Large intestine (tissue), 3 donors: ENCODE data around the gene MCEE. TPM values are rescaled to one million over a fixed set of nuclear protein-coding genes. Genes with fewer than 3 reads are reported as not detected.
"Not testable (repeated sequence)": the region's sequence is repeated elsewhere in the genome, so short reads cannot be mapped to it uniquely, and the experiment has no call there.

Source experiments
- DNase-seq, 2 donors: peaks; one replicate each; pipeline versions ENCODE4 v3.0.0 to v3.0.0-alpha.2; 2013
- H3K27ac ChIP-seq: one replicate; pipeline ENCODE4 v1.5.1; 2013; ENCODE audit warnings: low read length
- H3K27me3 ChIP-seq: 2 replicates; pipeline ENCODE4 v1.6.1; 2013; ENCODE audit warnings: low read length; ENCODE audit not compliant: control insufficient read depth, insufficient read depth
- H3K36me3 ChIP-seq: 2 replicates; pipeline ENCODE4 v1.6.1; 2013; ENCODE audit warnings: low read length; ENCODE audit not compliant: control insufficient read depth, insufficient read depth
- H3K4me1 ChIP-seq: one replicate; pipeline ENCODE4 v1.6.1; 2013; ENCODE audit warnings: low read length; ENCODE audit not compliant: control insufficient read depth, insufficient read depth
- H3K4me3 ChIP-seq: one replicate; pipeline ENCODE4 v1.5.1; 2013; ENCODE audit warnings: low read length
- H3K9me3 ChIP-seq: one replicate; pipeline ENCODE4 v1.6.1; 2013; ENCODE audit warnings: mild to moderate bottlenecking, low read depth, low read length, moderate library complexity; ENCODE audit not compliant: control insufficient read depth
- WGBS: methylation state at CpG from one replicate; pipeline ENCODE4 v1.1.5; 2013; ENCODE audit warnings: low lambda C conversion rate; ENCODE audit not compliant: insufficient coverage; 5-methylcytosine and 5-hydroxymethylcytosine counted together
- polyA plus RNA-seq: library from polyadenylated mRNA; unstranded; fragments of 120-200 nt; gene quantifications from one replicate; pipeline ENCODE4 v1.2.1, GENCODE V29; 2013

MCEE gene
- polyA plus RNA-seq, 1 donor, result 26.0 TPM

- not testable (repeated sequence) for H3K9me3 ChIP-seq, H3K27ac ChIP-seq, H3K36me3 ChIP-seq, DNase-seq, H3K4me3 ChIP-seq, H3K4me1 ChIP-seq
- peaks cover 16% of the 10 kb centered on the region for H3K27me3 ChIP-seq
- no CpG with 5 or more reads among the region's 3 CpGs for WGBS
These were observed 46.7 kb downstream of the MCEE start for GRCh38 chr2:71083297-71083696.

- Histone ChIP-seq H3K27ac (no peak overlapping the region), H3K4me1 (no peaks in the 10 kb centered on the region), H3K4me3 (no peak overlapping the region), H3K36me3 (peaks cover 15% of the 10 kb centered on the region), H3K27me3 (peaks cover 16% of the 10 kb centered on the region), H3K9me3 (no peaks in the 10 kb centered on the region)
- no peak for DNase-seq
- no CpG with 5 or more reads among the region's 5 CpGs for WGBS
These were observed 47.4 kb downstream of the MCEE start for GRCh38 chr2:71082402-71083252.

- H3K4me1 ChIP-seq, result no peaks in the 10 kb centered on the region
- DNase-seq, result no peak
- no peak overlapping the region for H3K4me3 ChIP-seq
- no peaks in the 10 kb centered on the region for H3K27me3 ChIP-seq
- no peaks in the 10 kb centered on the region for H3K9me3 ChIP-seq
- peaks cover 52% of the 10 kb centered on the region for H3K36me3 ChIP-seq
- WGBS, result no CpG with 5 or more reads among the region's 3 CpGs
- no peak overlapping the region for H3K27ac ChIP-seq
These were observed 51.4 kb downstream of the MCEE start for GRCh38 chr2:71078624-71079023.

GRCh38 chr2:71074893-71075395, 55.1 kb downstream of the MCEE start:
- Histone ChIP-seq H3K27ac (no peak overlapping the region), H3K36me3 (peaks cover 86% of the 10 kb centered on the region), H3K4me3 (no peak overlapping the region), H3K4me1 (no peaks in the 10 kb centered on the region), H3K9me3 (no peaks in the 10 kb centered on the region), H3K27me3 (no peaks in the 10 kb centered on the region)
- no peak for DNase-seq
- no CpG with 5 or more reads among the region's 2 CpGs for WGBS

GRCh38 chr2:71073475-71073874, 56.6 kb downstream of the MCEE start:
- WGBS, result no CpG with 5 or more reads among the region's 8 CpGs

GRCh38 chr2:71072492-71072891, 57.5 kb downstream of the MCEE start:
- no peak overlapping the region for H3K4me3 ChIP-seq
- H3K27me3 ChIP-seq, result no peaks in the 10 kb centered on the region
- H3K4me1 ChIP-seq, result peaks cover 4% of the 10 kb centered on the region
- peaks cover 70% of the 10 kb centered on the region for H3K36me3 ChIP-seq
- DNase-seq, result no peak
- H3K9me3 ChIP-seq, result no peaks in the 10 kb centered on the region
- no CpG with 5 or more reads among the region's 4 CpGs for whole genome bisulfite sequencing
- no peak overlapping the region for H3K27ac ChIP-seq

More at GRCh38 chr2:71073475-71073874, 56.6 kb downstream of the MCEE start:
- Histone ChIP-seq H3K36me3 (peaks cover 80% of the 10 kb centered on the region), H3K9me3 (no peaks in the 10 kb centered on the region), H3K27ac (no peak overlapping the region), H3K4me3 (no peak overlapping the region), H3K27me3 (no peaks in the 10 kb centered on the region), H3K4me1 (peaks cover 3% of the 10 kb centered on the region)
- no peak for DNase-seq

- Histone ChIP-seq H3K36me3 (peaks cover 63% of the 10 kb centered on the region), H3K4me3 (no peak overlapping the region), H3K27me3 (no peaks in the 10 kb centered on the region), H3K27ac (no peak overlapping the region), H3K9me3 (no peaks in the 10 kb centered on the region), H3K4me1 (peaks cover 5% of the 10 kb centered on the region)
- DNase-seq, result no peak
- WGBS, result no CpG with 5 or more reads among the region's 14 CpGs
These were observed 58.2 kb downstream of the MCEE start for GRCh38 chr2:71071681-71072398.

- no peaks in the 10 kb centered on the region for H3K9me3 ChIP-seq
- DNase-seq, result peak in 1 of 2 donors; percentile 16
- no peak overlapping the region for H3K27ac ChIP-seq
- peaks cover 50% of the 10 kb centered on the region for H3K36me3 ChIP-seq
- H3K4me3 ChIP-seq, result no peak overlapping the region
- no peaks in the 10 kb centered on the region for H3K27me3 ChIP-seq
- H3K4me1 ChIP-seq, result peaks cover 8% of the 10 kb centered on the region
- WGBS, result no CpG with 5 or more reads among the region's 10 CpGs
These were observed 59.5 kb downstream of the MCEE start for GRCh38 chr2:71070294-71071093.

GRCh38 chr2:71069376-71069775, 60.7 kb downstream of the MCEE start:
- H3K4me3 ChIP-seq, result peak overlapping the region; percentile 76
- WGBS, result 72% methylated on average over 2 of the region's 5 CpGs
- no peaks in the 10 kb centered on the region for H3K9me3 ChIP-seq
- H3K27ac ChIP-seq, result peak overlapping the region; percentile 95
- peaks cover 41% of the 10 kb centered on the region for H3K36me3 ChIP-seq
- H3K4me1 ChIP-seq, result peaks cover 17% of the 10 kb centered on the region
- no peaks in the 10 kb centered on the region for H3K27me3 ChIP-seq
- DNase-seq, result no peak
